SIG-M5 treated with dmso at 0.1 percent for 504 hours (cell line): ENCODE measurements around the gene POU2F2.

Source experiments
- DNase-seq: peaks from one replicate; lab custom pipeline; 2025; ENCODE audit not compliant: unreplicated experiment; lab: John Stamatoyannopoulos, UW

POU2F2 gene

DNA sequence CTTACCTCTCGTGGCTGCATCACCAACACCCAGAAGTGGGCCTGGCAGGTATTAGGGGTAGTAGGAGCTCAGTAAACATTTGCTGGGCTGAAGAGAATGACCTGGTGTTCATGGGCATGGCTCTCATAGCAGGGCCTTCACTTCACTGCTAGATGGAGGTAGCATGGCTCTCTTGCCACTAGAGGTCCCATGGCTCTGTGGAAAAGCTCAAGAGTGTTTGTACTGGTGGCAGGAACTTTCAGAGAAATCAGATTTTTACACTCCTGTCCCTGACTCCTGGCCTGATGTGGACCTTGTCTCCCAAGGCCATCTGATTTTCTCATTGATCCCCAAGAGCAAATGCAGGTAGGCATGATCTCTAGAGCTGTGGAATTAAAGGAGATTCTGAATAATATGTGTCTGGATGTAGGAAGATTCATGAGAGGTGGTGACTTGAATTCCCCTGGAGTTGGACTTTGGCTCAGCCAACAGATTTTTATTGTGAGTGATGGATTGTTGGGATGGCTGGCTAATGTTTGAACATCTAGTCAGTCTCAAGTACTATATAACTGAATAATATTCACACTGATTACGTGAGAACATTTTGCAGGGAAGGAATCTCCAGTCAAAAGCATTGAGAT is 50.6 kb downstream of the POU2F2 start:
- peak; percentile 46 for DNase-seq

DNA sequence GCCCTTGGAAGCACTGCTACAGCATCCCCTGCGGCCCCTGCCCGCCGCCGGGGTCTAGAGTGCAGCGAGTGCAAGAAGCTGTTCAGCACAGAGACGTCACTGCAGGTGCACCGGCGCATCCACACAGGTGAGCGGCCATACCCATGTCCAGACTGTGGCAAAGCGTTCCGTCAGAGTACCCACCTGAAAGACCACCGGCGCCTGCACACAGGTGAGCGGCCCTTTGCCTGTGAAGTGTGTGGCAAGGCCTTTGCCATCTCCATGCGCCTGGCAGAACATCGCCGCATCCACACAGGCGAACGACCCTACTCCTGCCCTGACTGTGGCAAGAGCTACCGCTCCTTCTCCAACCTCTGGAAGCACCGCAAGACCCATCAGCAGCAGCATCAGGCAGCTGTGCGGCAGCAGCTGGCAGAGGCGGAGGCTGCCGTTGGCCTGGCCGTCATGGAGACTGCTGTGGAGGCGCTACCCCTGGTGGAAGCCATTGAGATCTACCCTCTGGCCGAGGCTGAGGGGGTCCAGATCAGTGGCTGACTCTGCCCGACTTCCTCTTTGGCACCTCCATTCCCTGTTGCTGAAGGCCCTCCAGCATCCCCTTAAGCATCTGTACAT is 51.4 kb downstream of the POU2F2 start:
- DNase-seq, result no peak

DNA sequence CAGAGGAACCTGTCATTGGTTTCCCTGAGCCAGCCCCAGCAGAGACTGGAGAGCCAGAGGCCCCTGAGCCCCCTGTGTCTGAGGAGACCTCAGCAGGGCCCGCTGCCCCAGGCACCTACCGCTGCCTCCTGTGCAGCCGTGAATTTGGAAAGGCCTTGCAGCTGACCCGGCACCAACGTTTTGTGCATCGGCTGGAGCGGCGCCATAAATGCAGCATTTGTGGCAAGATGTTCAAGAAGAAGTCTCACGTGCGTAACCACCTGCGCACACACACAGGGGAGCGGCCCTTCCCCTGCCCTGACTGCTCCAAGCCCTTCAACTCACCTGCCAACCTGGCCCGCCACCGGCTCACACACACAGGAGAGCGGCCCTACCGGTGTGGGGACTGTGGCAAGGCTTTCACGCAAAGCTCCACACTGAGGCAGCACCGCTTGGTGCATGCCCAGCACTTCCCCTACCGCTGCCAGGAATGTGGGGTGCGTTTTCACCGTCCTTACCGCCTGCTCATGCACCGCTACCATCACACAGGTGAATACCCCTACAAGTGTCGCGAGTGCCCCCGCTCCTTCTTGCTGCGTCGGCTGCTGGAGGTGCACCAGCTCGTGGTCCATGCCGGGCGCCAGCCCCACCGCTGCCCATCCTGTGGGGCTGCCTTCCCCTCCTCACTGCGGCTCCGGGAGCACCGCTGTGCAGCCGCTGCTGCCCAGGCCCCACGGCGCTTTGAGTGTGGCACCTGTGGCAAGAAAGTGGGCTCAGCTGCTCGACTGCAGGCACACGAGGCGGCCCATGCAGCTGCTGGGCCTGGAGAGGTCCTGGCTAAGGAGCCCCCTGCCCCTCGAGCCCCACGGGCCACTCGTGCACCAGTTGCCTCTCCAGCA is 52.1 kb downstream of the POU2F2 start:
- no peak for DNase-seq

DNA sequence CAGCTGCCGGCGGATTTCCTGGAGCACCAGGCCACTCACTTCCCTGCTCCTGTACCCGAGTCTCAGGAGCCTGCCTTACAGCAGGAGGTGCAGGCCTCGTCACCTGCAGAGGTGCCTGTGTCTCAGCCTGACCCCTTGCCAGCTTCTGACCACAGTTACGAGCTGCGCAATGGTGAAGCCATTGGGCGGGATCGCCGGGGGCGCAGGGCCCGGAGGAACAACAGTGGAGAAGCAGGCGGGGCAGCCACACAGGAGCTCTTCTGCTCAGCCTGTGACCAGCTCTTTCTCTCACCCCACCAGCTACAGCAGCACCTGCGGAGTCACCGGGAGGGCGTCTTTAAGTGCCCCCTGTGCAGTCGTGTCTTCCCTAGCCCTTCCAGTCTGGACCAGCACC is 53.0 kb downstream of the POU2F2 start:
- no peak for DNase-seq

DNA sequence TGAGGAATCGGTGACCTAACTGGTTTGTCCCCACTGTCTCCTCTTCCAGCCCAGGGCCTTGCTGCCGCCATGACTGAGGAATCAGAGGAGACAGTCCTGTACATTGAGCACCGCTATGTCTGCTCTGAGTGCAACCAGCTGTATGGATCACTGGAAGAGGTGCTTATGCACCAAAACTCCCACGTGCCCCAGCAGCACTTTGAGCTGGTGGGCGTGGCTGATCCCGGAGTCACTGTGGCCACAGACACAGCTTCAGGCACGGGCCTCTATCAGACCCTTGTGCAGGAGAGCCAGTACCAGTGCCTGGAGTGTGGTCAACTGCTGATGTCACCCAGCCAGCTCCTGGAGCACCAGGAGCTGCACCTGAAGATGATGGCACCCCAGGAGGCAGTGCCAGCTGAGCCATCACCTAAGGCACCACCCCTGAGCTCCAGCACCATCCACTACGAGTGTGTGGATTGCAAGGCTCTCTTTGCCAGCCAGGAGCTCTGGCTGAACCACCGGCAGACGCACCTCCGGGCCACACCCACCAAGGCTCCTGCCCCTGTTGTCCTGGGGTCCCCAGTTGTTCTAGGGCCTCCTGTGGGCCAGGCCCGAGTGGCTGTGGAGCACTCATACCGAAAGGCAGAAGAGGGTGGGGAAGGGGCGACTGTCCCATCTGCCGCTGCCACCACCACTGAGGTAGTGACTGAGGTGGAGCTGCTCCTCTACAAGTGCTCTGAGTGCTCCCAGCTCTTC is 53.5 kb downstream of the POU2F2 start:
- DNase-seq, result no peak

DNA sequence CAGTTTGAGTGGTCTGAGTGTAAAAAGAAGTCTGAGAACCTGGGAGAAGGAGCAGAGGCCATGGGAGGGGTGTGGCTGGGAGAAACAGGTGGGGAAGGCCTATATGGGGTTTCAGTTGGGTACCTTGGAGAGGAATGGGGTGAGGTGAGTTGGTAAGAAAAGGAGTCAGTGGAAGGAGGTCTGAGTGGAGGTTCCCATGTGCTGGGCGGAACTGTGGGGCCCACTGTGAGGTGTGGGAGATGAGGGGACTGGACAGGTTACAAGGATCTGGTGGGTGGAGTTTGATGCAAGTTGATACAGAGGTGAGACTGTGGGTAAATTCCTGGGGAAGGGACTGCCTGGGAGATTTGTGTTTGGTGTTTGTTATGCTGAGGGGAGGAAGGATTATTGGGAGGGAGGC is 54.2 kb downstream of the POU2F2 start:
- no peak for DNase-seq

DNA sequence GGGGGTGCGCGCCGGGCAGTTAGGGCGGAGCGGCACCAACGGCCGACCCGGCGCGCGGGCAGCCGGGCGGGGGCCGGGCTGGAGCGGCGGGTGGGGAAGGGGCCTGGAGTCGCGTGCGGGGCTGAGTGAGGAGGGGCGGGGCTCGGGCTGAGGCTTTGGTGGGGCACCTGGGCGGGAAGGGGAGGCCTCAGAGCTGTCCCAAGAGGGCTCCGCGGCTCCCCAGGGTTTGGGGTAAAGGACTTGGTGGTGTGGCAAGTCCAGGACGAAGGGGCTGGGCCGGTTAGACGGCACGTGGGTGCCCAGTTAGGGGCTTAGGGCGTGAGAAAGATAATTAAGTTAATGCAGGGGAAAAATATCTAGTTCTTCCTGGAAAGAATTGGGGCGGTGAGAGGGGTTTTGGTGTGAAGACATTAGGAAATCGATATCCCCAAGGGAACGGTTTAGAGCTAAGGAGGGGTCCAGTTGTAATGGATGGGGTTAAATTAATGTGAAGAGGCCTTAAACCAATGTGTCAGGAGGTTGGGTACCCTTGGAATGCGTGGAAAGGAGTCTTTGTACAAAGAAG is 55.8 kb downstream of the POU2F2 start:
- DNase-seq, result no peak

DNA sequence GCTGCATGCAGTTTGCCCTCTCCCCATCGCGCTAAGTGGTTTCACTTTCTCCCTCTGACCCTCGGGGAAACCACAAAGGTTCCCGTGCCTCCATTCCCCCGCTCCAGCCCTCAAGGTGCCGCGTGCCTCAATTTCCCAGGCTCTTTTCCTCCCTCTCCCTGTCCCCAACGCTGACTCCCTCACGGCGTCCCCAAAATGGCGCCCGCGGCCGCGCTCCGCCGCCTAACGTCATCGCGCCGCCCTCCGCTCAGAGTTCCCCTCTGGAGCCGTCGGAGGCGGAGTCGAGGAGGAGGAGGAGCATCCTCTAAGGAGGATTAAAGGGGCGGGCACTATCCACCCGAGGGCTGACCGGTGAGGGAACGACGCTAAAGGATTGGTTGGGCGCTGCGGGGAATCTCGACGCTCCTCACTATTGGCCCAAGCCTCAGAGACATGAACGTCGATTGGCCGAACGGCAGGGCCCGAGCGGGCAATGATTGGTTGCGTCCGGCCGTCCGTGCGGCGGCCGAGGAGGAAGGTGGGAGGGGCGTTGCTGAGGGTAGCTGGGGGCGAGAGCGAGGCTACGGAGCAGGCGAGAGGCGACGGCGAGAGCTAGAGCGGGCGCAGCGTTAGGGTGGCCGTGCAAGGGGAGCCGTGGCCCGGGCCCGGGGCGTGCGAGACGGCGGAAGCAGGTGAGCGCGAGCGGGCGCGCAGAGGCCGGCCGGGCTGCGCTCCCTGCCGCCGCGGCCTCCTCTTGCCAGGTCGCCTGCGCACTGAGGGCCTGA is 56.4 kb downstream of the POU2F2 start, which contains the start of gene ZNF574:
TSS of gene ZNF574 (plus strand) at position 551 of the 764 bp plus-strand sequence. CDS start 2,441 bp downstream, outside the sequence.
- peak; percentile 98 for DNase-seq

DNA sequence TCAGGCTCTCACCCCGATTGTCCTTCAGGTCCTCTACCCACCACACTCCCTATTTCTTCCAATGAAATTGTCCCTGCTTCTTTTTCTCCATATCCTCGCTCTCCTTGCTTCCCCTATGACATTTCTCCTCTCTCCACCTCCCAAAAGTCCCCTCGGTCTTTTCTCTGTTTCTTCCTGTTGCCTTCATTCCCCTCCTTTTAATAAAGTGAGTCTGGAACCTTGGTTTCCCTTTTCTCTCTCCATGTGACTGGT is 57.0 kb downstream of the POU2F2 start:
- DNase-seq, result no peak

DNA sequence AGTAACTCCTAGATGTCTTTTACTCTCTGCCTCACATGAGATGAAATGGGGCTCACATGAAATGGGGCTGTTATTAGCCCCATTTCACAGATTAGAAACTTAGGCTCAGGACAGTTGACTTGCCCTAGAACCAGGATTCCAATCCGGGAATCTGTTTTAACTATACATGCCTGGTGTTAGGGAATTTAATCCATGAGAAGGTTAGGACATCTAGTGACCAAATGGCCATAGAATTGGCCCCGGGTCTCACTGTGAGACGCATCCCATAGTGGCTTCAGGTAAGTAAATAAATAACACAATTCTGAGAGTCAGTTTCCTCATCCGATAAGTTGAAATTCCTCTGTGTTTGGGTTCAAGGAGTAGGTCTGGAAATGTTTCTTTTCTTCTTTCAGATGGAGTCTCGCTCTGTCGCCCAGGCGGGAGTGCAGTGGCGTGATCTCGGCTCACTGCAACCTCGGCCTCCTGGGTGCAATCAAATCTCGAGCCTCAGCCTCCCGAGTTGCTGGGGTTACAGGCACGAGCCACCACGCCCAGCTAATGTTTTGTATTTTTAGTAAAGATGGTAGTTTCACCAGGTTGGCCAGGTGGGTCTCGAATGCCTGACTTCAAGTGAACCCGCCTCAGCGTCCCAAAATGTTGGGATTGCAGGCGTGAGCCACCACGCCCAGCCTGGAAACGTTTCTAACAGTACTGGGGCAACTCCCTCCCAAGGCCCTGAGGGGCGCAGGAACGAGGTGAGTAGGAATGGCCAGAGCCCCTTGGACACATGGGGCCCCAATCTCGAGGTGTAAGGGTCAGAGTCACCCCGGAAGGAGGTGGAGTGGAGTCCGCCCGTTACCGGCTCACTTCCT is 57.5 kb downstream of the POU2F2 start:
- DNase-seq, result no peak

DNA sequence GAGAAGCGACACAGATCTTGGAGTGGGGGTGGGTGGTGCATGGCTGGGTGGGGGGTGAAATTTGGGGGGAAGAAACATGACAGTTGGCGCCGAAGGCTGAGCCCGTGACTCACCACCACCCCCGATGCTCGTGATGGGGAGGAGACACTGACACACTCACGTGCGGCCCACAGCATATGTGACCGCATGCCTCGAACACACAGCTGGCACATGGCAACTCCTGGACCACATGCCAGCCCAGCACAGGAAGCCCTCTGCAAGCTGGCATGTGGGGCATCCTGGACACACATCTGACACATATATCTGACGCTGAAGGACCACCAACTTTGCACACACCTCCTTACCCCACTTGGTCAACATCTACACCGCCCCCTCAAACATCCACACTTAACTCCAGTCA is 61.0 kb downstream of the POU2F2 start:
- no peak for DNase-seq

DNA sequence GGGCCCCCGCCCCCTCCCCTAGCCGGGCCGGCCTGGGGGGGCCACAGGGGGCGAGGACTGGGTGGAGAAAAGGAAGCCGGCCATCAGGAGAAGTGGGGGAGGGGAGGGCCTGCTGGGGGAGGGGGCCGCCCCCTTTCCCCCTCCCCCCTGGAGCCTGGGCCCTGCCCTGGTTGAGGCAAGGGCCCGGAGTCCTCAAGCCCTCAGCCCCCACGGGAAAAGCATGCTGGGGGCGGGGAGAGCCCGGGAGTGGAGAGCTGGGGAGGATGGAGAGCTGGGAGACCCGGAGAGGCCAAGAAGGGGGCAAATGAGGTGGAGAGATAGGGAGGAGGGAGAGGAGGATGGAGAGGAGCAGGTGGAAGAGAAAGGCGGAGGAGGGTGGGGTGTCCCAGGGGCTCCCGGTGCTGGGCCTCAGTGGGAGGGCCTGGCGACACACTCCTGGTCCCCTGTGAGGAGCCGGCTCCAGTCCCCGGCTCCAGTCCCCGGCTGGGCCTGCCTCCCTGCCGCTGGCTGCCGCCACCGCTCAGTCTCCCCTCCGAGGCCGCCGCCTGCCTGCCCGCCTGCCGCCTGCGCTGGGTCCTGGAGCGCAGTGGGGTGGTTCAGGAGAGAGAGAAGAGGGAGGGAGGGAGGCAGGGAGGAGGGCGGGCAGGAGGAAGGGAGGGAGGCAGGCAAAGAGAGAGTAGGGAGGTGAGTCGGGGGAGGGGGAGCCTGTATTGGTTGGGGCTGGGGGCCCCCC is 62.5 kb downstream of the POU2F2 start, which contains the start of gene GRIK5:
TSS of gene GRIK5 (minus strand) at position 588 of the 733 bp plus-strand sequence. CDS start 4,436 bp downstream, outside the sequence.
- no peak for DNase-seq

DNA sequence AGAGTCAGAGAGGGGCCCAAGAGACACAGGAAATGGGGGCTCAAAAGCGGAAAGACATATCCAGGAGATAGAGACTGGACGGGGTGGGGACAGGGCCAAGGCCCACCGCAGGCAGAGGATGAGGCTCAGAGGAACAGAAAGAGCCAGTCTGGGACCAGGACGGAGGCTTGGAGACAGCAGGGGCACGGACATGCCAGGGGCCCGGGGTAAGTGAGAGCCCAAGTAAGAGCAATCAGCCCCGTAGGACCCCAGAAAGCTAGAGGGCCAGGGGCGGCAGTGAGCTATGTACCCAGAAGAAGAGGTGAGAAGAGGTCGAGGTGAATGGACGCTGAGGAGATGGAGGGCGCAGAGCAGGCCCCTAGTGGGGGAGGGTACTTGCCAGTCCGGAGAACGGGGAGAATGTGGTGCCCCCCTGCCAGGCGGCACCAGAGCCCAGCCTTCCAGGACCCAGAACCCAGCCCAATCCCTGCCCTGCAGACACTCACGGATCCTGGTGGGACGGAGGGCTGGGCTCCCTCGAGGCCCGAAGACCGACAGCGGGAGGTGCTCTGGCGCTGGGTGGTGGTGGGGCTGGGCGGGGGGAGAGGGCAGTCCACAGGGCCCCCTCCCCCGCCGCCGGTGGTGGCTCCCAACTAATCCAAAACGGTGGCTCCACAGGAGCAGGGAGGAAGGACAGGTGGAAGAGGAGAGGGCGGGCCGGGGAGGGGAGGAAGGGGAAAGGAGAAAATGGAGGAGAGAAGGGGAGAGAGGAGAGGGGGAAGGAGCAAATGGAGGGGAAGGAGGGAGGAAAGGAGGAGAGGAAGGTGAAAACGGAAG is 63.3 kb downstream of the POU2F2 start:
- DNase-seq, result no peak

DNA sequence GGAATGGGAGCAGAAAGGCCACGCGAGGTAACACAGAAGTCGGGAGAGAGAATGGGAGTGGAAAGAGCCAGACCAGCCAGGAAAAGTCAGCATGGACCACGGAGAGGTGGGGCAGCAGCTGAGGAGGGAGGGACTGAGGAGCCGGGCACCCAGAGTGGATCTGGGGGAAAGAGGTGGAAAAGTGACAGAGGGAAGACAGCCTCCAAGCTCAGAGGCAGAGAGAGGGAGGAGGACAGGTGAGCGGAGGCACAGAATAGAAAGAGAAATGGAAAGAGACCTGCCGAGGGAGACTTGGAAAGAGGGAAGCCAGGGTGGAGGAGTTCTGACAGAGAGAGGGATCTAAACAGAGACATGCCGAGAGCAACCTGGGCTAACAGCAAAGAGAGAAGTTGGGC is 63.9 kb downstream of the POU2F2 start:
- DNase-seq, result no peak

DNA sequence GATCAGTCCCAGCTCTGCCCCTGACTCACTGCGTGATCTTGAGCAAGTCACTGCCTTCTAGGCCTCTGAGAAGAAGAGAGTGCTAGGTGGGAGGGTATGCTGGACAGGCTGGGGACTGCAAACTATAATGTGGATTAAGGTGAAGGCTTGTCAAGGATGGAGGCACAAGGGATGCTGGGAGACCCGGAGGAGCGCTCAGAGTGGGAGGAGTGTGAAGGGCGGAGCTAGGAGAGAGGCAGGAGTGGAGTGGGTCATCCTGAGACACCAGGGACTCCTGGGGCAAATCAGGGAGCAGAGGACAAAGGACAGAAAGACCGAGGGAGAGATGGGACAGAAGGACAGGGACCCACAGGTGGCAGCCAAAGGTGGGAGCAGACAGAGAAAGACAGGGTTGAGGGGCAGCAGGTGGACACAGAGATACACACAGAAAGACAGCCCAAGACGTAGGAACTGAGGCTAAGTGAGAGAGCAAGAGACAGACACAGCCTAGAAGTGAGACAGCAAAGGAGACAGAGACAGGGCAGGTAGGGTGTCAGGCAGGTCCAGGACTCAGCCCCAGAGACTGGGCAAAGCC is 64.8 kb downstream of the POU2F2 start:
- DNase-seq, result no peak

DNA sequence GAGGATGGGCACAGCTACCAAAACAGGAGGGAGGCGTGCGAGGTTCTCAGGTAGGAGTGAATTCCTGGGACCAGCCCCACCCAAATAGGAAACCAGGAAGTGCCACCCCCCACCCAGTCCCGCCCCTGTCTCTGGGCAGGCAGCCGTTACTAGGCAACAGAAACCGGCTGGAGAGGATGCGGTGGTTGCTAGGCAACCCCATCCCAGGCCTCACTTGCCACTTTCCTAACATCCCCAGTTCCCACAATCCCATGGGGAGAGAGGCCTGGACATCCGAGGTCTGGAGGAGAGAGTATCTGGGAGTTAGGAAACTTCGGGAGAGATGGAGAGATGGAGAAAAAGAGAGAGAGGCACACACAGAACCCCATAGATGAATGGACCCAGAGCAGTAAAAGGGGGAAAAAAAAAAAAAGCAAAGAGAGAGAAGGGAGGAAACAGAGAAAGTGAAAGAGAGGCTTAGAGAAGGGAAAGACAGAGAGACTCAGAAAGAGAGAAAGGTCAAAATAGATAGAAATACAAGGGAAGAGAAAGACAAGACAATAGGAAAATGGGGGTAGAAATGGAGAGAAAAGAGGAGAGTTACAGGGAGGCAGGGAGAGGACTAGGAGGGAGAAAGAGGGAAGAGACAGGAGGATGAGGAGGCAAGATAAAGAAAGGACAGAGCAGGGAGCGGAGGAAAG is 66.0 kb downstream of the POU2F2 start:
- no peak for DNase-seq

DNA sequence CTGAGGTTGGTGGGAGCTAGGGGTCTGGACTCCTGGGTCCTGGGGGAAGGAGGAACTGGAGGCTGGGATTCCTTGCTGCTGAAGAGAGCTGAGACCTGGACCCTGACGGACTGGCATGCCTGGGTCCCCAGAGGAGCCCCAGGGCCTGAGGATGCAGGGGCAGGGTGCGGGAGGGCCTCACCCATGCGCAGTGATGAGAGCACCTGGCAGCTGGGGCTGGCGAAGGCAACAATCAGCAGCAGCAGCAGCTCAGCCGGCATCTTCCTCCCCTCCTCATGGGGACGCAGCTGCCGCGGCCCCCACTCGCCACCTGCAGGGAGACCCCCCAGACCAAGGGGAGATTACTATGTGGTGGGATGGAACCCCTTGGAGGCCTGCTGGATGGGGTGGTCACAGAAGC is 66.7 kb downstream of the POU2F2 start:
- no peak for DNase-seq
